SK-N-SH treated with all-trans-retinoic acid at 6 μM for 48 hours (cell line): ENCODE results near the gene CYP2W1.

Source experiments
- ARNTL ChIP-seq: fragments of 450-650 bp; formaldehyde crosslinking; IDR thresholded peaks from 2 replicates; pipeline ENCODE4 v1.5.0; 2020; ENCODE audit warnings: low read depth, mild to moderate bottlenecking, moderate library complexity, borderline replicate concordance
- CREB5 ChIP-seq: fragments of 250-450 bp; sonication (Bioruptor Pico); IDR thresholded peaks from 2 replicates; pipeline ENCODE4 v1.5.1; 2020; ENCODE audit warnings: low read depth, mild to moderate bottlenecking, moderate library complexity
- ESRRG ChIP-seq: fragments of 250-450 bp; sonication (Bioruptor Pico); IDR thresholded peaks from 2 replicates; pipeline ENCODE4 v1.6.1; 2021; ENCODE audit warnings: mild to moderate bottlenecking
- ISL1 ChIP-seq: fragments of 250-450 bp; sonication (Bioruptor Pico); IDR thresholded peaks from 2 replicates; pipeline ENCODE4 v2.1.2; 2022; ENCODE audit warnings: mild to moderate bottlenecking, moderate library complexity
- PPARA ChIP-seq: fragments of 250-450 bp; sonication (Bioruptor Pico); IDR thresholded peaks from 2 replicates; pipeline ENCODE4 v1.5.0; 2020; ENCODE audit warnings: mild to moderate bottlenecking, borderline replicate concordance
- RARB ChIP-seq: fragments of 250-450 bp; sonication (Bioruptor Pico); IDR thresholded peaks from 2 replicates; pipeline ENCODE4 v1.8.0; 2021; ENCODE audit warnings: mild to moderate bottlenecking, moderate library complexity
- SNAI2 ChIP-seq: fragments of 250-450 bp; sonication (Bioruptor Pico); IDR thresholded peaks from 2 replicates; pipeline ENCODE4 v1.5.0; 2020; ENCODE audit warnings: mild to moderate bottlenecking, moderate library complexity
- TSHZ2 ChIP-seq: fragments of 250-450 bp; sonication (Bioruptor Pico); IDR thresholded peaks from 2 replicates; pipeline ENCODE4 v1.5.0; 2020; ENCODE audit warnings: mild to moderate bottlenecking, moderate library complexity
- ZC3H10 ChIP-seq: fragments of 250-450 bp; sonication (Bioruptor Pico); IDR thresholded peaks from 2 replicates; pipeline ENCODE4 v1.5.1; 2021; ENCODE audit warnings: mild to moderate bottlenecking, moderate library complexity
- ZFP3 ChIP-seq: fragments of 250-450 bp; sonication (Bioruptor Pico); IDR thresholded peaks from 2 replicates; pipeline ENCODE4 v1.5.0; 2020; ENCODE audit warnings: mild to moderate bottlenecking, moderate library complexity
- ZFP30 ChIP-seq: fragments of 450-650 bp; formaldehyde crosslinking; IDR thresholded peaks from 2 replicates; pipeline ENCODE4 v1.5.0; 2022; ENCODE audit warnings: mild to moderate bottlenecking, moderate library complexity
- TF ChIP-seq, protein P1 (sequence below): fragments of 250-450 bp; sonication (Bioruptor Pico); IDR thresholded peaks from 2 replicates; pipeline ENCODE4 v1.5.1; 2021; ENCODE audit warnings: mild to moderate bottlenecking, moderate library complexity

GRCh38 chr7:1016577-1017531 lies 33.9 kb downstream of the CYP2W1 start:
- TF ChIP-seq TSHZ2 (CRISPR knock-in tag): no peak
- TF ChIP-seq PPARA (CRISPR knock-in tag): no peak
- TF ChIP-seq, protein P1, sequence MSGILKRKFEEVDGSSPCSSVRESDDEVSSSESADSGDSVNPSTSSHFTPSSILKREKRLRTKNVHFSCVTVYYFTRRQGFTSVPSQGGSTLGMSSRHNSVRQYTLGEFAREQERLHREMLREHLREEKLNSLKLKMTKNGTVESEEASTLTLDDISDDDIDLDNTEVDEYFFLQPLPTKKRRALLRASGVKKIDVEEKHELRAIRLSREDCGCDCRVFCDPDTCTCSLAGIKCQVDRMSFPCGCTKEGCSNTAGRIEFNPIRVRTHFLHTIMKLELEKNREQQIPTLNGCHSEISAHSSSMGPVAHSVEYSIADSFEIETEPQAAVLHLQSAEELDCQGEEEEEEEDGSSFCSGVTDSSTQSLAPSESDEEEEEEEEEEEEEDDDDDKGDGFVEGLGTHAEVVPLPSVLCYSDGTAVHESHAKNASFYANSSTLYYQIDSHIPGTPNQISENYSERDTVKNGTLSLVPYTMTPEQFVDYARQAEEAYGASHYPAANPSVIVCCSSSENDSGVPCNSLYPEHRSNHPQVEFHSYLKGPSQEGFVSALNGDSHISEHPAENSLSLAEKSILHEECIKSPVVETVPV: no peak
- TF ChIP-seq ESRRG: no peak
- no peak for TF ChIP-seq CREB5 (CRISPR knock-in tag)
- TF ChIP-seq ZFP30 (CRISPR knock-in tag): no peak
- no peak for TF ChIP-seq ZC3H10 (CRISPR knock-in tag)
- TF ChIP-seq ZFP3 (CRISPR knock-in tag): no peak
- TF ChIP-seq SNAI2 (CRISPR knock-in tag): no peak
- TF ChIP-seq RARB (CRISPR knock-in tag): no peak
- no peak for TF ChIP-seq ISL1 (CRISPR knock-in tag)
- no peak for TF ChIP-seq ARNTL
